HUDEP-2 (cell line): ENCODE measurements around the gene CIRBP.

Source experiments
- DNase-seq, 76 experiments: peaks; one replicate each; lab custom pipeline; 2025; ENCODE audit not compliant: unreplicated experiment in 76 of 76; lab: John Stamatoyannopoulos, UW

Gene CIRBP

GRCh38 chr19:1287354-1288225 is 18.5 kb downstream of the CIRBP start:
- DNase-seq, result no peak

- DNase-seq, result no peak
Observed at GRCh38 chr19:1288226-1288612, 19.1 kb downstream of the CIRBP start.

GRCh38 chr19:1288833-1289685 is 19.9 kb downstream of the CIRBP start:
- DNase-seq, result no peak

GRCh38 chr19:1289686-1290025 is 20.5 kb downstream of the CIRBP start:
- no peak for DNase-seq

GRCh38 chr19:1290196-1290702 is 21.1 kb downstream of the CIRBP start:
- no peak for DNase-seq

- no peak for DNase-seq
Observed at GRCh38 chr19:1290703-1291651, 21.8 kb downstream of the CIRBP start.

GRCh38 chr19:1291761-1292418 is 22.8 kb downstream of the CIRBP start:
- no peak for DNase-seq

- no peak for DNase-seq
Observed at GRCh38 chr19:1292419-1293151, 23.5 kb downstream of the CIRBP start.

GRCh38 chr19:1293782-1294604 is 24.9 kb downstream of the CIRBP start:
- no peak for DNase-seq

- DNase-seq, result no peak
Observed at GRCh38 chr19:1294688-1295087, 25.6 kb downstream of the CIRBP start.

GRCh38 chr19:1295169-1296012 is 26.3 kb downstream of the CIRBP start:
- DNase-seq, result peak in 16 of 76 experiments; percentile 13 to 59 (median 27)

- DNase-seq, result no peak
Observed at GRCh38 chr19:1296078-1296477, 26.9 kb downstream of the CIRBP start.

GRCh38 chr19:1296575-1297271 is 27.6 kb downstream of the CIRBP start:
- DNase-seq, result no peak

GRCh38 chr19:1298235-1298634 is 29.1 kb downstream of the CIRBP start:
- DNase-seq, result no peak

- DNase-seq, result no peak
Observed at GRCh38 chr19:1299801-1300200, 30.7 kb downstream of the CIRBP start.

- no peak for DNase-seq
Observed at GRCh38 chr19:1300744-1301490, 31.8 kb downstream of the CIRBP start.
